ENCODE data around the gene RNF183.

RNF183 gene, protein sequence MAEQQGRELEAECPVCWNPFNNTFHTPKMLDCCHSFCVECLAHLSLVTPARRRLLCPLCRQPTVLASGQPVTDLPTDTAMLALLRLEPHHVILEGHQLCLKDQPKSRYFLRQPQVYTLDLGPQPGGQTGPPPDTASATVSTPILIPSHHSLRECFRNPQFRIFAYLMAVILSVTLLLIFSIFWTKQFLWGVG

DNA sequence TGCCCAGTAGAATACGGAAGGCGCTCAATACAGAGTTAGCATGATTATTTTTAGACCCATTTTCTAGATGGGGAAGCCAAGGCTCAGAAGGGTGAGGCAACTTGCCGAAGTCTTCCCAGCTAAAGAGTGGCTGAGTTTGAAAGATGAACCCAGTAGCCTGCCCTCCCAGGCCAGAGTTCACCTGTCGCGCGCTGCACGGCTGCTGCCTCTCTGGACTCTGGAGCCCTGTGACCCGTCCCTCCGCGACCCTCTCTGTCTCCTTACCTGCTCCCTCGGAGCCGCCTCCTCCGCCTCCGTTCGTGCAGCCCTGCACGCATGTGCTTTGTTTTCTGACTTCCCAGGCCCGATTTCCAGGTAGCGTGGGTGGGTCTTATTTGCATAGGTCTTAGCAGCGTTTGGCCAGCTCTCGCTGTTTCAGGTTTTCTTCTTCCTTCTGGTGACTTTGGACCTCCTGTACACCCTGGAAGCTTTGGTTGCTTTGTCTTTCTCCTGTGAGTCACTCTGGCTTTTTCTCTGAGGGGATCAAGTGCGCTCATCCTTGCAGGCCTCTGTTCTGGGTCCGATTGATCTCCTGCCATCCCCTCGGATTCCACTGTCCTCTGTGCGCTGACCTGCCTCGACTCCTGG, at the start of gene RNF183:
TSS of gene RNF183 (minus strand) at position 585 of the 627 bp plus-strand sequence. CDS start 5,192 bp downstream, outside the sequence.
- no peak for DNase-seq (ENCODE audit: low read depth in 2 of 2)

DNA sequence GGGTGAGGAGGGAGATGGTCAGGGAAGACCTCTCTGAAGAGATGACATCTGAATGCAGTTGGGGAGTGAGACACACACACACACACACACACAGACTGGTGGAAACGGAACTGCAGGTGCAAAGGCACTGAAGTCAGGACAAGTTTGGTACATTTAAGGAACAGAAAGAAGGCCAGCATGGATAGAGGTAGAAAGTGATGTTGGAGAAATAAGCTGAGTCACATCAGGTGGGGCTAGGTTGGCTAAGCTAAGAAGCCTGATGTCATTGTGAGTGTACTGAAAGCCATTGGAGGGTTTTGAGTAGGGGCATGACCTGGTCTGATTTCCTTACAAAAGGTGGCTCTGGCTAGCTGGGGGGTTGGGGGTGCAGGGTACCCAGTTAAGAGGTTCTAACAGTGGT, 49.2 kb upstream of the RNF183 start:
- no peak for DNase-seq (ENCODE audit: low read depth in 2 of 2)

DNA sequence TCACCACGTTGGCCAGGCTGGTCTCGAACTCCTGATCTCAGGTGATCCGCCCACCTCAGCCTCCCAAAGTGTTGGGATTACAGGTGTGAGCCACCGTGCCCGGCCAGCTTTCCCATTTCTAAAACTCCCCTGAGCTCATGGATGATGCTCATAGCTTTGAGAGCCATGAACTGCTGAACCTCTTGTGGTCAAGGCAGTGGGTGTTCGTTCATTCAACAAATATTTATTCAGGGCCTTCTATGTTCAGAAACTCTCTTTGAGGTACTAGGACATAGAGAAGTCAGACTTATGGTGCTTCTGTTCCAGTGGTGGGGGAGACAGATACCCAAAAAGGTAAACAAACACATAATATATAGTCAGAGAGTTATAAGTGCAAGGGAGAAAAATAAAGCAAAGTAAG, 48.8 kb upstream of the RNF183 start:
- no peak for DNase-seq (ENCODE audit: low read depth in 2 of 2)

DNA sequence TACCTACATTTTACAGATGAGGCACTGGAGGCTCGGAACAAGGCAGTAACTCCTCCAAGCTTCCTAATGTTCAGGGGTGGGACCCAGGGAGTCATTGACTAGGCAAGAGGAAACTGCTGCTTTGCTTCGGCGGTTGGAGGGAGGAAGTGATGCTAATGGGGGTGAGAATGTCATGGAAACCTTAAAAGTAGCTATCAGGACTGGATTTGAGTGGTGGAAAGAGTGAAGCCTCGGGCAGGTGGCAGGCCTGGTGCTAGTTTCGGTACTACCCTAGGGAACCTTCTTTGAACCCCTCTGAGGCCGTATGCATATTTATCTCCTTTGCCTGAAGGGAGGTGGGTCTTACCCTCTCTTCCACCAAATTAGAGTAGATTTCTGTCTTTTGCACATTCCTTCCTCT, 47.8 kb upstream of the RNF183 start:
- DNase-seq (ENCODE audit: low read depth in 2 of 2) = peak; percentile 27 to 29

DNA sequence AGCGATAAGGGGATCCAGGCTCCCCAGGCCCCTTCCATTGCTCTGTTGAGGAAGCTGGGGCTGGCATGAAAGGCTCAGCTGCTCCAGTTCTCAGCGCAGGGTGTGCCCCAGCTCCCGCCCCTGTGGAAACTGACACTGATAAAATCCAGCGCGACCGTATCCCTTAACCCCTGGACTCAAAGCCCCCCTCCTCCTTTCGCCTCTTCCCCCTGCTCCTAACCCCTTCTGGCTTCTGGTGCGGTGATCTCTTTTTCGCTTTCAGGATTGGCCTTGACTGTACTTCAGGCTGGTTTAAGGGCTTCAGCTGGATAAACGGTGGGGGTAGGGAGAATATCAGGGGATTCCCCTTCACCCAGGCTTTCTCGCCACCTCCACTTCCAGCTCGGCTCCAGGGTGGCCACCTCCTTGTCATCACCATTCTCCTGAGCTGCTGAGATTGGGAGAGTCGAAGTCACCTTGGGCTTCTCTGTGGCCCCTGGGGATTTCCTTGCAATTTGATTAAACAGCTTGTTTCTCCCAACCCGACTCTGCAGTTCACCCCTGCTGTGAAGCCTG, 47.0 kb upstream of the RNF183 start:
- no peak for DNase-seq (ENCODE audit: low read depth in 2 of 2)

DNA sequence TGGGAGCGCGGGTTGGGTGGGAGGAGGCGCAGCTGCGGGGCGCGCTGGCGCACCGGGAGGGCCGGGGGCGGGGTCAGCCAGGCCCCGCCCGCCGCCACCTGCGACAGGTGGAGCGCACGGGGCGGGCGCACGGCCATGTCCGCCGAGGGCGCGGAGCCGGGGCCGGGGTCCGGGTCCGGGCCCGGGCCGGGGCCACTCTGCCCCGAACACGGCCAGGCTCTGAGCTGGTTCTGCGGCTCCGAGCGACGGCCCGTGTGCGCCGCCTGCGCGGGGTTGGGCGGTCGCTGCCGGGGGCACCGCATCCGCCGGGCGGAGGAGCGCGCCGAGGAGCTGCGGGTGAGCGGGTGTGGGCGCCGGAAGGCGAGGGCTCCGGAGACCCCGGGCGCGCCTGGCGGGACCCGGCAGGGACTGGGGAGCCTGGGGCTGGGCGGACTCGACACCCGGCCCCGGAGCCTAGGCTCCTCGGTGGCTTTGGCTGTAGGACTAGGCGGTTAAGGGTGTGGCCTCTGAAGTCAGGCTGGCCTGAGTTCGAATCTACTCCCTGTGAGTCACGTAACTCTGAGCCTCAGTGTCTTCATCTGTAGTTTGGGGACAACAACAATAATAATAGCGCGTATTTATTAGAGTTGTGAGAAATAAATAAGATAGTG, 46.4 kb upstream of the RNF183 start, which contains the start of gene BSPRY:
TSS of gene BSPRY (plus strand) at position 97 of the 650 bp plus-strand sequence. CDS start at position 136, 39 bp downstream.
- DNase-seq (ENCODE audit: low read depth in 2 of 2) = peak in 1 of 2 donors; percentile 22

DNA sequence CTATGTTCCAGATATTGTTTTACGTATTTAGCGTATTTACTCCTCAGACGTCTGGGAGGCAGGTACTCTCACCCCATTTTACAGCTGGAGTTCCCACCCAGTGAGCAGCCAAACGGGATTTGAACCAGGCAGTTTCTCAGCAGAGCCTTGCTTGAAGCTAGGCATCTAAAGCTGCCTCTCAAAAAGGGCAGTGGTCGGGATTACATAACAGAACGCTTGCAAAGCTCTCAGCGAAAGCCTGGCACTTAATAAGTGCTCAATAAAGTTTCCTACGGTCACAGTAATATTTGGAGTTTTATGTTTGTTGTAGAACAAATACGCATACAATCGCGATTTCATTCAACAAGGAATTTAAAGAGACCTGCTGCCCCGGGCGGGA, 45.9 kb upstream of the RNF183 start:
- no peak for DNase-seq (ENCODE audit: low read depth in 2 of 2)

DNA sequence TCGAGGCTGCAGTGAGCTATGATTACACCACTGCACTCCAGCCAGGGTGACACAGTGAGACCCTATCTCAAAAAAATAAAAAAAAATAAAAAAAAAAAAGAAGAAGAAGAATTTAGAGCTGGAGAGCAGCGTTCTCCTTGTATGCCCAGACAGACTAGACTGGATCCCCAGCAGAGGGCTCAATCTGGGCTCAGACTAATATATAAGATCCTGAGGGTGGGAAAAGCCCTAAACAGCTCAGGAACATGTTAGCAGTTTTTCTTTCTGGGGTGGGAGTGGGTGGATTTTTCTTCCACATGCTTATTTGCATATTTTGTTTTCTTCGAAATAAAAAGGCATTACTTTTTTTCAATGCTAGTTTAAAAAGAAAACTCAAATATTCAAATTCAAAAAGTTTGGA, 45.3 kb upstream of the RNF183 start:
- no peak for DNase-seq (ENCODE audit: low read depth in 2 of 2)

DNA sequence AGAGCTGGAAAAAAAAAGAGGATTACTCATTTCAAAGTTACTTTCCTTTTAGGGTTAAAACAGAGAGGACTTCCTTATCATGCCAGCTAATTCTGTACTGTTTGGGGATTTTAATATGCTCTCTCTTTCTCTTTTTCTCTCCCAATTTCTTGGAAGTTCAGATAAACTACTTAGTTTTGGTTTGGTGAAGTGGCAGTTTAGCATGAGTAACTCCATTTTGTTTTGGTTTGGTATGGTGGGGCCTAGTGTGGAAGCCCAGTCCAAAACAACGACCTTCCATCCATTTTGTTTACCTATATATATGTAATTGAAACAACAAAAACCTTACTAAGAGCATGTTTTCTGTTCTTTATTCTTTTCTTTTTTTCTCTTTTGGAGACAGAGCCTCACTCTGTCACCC, 42.5 kb upstream of the RNF183 start:
- DNase-seq (ENCODE audit: low read depth in 2 of 2) = no peak

DNA sequence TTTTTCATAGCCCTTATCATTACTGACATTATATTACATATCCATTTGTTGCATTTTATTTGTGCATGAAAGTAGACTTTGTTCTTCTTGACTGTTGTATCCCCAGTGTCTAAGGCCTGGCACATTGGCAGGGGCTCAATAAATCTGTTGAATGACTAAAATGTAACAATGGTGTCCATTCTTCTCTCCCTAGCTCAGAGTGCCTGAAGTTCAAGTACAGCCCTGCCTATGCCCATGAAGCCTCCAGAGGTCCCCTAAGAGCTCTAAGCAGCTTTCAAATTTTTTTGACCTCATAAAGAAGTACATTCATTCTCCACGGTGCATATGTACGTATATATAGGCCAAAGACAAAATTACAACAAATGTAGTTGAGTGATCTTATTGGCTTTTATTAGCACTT, 42.0 kb upstream of the RNF183 start:
- DNase-seq (ENCODE audit: low read depth in 2 of 2) = no peak

DNA sequence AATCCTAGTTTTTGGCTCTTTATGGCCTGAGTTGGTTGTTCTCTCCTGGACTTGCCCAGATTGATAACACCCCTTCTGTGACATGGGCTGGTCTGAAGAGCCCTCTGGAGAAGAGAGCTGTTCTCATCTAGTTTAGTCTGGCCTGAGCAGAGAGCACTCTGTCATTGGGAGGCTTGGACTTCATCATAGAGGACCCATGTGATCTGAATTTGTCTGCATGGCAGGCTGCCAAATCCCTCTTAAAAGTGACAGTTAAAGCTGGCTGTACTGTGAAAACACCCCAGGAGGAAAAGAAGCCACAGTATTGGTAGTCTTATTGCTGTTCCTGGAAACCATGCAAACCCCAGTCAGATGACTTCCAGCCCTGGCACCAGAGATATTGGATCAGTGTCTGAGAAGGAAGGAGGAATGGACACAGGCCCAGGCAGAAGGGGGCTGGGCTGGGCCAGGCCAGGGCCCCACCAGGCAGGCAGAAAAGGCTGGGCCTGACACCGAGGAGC, 40.6 kb upstream of the RNF183 start:
- no peak for DNase-seq (ENCODE audit: low read depth in 2 of 2)

DNA sequence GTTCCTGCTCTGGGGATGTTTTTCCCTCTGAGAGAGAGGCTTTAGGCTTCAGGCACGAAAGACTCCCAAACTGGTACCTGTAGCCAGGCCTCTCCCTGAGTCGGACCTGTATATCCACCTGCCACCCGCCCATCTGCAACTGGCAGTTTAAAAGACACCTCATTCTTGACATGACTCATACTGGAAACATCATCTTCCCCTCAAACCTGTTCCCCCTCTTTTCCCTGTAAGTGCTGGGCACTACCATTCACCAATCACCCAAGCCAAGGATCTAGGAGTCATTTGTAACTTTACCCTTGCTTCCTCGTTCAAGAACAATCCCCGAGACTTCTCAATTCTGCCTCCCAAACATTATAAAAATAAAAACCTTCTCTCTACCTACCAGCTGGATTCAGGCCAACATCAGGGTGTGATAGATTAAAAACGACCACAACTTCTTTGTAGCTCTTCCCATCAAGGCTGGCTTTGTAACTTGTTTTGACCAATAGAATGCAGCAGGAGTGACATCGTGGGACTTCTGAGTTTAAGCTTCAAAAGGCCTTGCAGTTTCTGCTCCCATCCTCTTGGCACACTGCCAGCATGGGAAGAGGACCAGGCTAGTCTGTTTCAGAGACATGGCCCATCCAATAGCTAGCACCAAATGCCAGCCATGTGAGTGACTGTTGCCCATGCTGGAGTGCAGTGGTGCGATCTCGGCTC, 38.7 kb upstream of the RNF183 start:
- DNase-seq (ENCODE audit: low read depth in 2 of 2) = no peak

DNA sequence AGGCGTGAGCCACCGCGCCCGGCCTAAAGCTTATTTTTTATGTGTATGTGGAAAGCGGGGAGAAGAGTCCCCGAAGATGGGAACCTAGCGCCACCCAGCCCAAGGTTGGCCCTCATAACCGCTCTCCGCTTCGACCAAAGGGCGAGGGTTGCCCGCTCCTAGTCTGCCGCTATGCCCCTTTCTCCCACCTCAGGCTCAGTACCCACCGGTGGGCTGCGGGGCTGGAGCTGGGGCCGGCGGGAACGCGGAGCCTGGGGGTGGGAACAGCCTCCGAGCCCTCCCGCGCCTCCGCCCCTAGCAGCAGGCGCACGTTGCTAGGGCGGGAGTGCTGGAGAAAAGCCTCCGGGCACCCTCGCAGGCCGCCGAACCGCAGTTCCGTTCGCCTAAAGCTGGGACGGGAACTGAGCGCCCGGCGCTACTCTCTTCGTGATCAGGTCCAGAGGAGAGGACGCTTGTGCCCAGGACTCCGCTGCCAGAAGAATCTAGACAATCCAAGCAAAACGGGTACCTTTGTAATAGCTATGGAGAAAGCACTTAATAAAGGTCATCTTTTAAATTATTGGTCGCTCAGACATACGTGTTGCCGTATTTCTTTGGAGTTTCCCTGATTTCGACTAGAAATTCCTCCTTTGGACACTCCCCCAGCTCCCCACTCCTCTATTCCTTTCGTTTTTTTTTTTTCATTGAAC, 37.0 kb upstream of the RNF183 start, which contains the start of gene WDR31:
TSS of gene WDR31 (minus strand) at position 265 of the 689 bp plus-strand sequence. CDS start 8,253 bp downstream, outside the sequence.
- DNase-seq (ENCODE audit: low read depth in 2 of 2) = peak; percentile 66 to 76

DNA sequence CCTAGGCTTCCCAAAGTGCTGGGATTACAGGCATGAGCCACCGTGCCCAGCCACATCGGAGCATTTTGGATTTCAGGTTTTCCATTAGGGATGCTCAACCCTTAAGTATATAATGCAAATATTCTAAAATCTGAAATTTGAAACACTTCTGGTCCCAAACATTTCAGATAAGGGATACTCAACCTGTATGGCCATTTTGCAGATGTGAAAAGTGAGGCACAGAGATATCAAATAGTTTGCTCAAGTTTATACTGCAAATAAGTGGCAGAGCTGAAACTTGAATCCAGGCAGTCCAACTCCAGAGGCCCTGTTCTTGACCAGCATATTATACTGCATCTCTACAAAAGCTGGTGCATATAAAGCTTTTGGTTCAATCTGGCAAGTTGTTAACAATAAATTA, 34.5 kb upstream of the RNF183 start:
- DNase-seq (ENCODE audit: low read depth in 2 of 2) = no peak

DNA sequence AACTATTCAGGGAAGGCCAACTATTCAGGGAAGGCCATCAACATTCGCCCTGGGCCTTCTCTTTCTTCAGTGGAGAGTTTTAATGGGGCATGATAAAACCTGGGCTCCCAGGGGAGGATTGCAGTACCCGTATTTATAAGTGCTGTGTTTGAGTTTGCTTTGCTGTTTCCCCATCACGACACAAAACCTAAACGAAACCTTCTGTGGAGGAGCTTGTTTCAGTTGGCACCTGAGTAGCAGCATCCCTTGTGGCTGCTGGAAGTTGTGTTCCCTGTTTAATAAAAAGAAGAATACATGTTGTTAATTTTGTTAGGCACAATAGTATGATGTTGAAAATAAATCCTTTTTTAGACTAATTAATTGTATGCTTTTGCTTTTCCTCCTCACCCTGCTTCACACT, 28.6 kb upstream of the RNF183 start:
- DNase-seq (ENCODE audit: low read depth in 2 of 2) = no peak

DNA sequence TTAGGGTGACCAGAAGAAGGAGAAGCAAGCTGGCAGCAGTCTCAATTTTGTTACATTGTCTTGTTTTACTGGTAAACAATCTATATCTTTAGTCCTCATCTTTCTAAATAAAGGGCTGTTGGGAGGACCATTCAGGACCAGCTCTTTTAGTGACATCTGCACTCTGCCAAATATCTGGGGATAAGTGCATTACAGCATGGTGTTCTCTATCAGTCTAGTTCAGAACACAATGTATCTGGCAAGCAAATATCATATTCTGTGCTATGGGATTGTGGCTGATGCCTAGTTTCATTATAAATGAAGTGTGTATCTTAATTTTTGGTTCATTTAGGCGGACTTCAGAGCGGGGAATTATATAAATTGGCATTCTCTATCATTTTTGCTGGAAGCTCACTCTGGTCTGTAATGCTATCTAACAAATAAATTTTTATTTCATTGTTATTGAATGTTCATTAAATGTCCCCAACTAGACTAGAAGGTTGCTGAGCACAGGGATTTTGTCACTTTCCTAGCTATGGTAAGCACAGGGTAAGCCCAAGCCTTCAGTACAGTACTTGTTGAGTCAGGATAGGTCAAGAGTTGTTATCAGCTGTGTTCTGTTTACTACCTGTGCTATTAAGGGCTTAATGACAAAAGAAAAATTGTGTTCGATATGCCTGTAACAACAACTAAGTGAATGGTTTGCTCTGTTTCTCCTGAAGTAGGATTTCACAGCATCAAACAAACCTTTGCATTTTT, 25.0 kb upstream of the RNF183 start:
- no peak for DNase-seq (ENCODE audit: low read depth in 2 of 2)

DNA sequence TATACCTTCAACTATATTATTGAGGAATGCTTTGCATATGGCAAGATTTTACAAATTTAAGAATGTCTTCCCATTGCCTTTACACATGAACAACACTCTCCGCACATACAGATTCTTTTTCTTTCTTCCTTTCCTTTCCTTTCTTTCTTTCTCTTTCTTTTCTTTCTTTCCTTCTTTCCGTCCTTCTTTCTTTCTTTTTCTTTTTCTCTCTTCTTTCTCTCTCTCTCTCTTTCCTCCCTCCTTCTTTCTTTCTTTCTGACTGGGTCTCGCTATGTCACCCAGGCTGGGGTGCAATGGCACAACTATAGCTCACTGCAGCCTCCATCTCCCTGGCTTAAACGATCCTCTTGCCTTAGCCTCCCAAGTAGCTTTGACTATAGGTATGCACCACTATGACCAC, 23.1 kb upstream of the RNF183 start:
- no peak for DNase-seq (ENCODE audit: low read depth in 2 of 2)

DNA sequence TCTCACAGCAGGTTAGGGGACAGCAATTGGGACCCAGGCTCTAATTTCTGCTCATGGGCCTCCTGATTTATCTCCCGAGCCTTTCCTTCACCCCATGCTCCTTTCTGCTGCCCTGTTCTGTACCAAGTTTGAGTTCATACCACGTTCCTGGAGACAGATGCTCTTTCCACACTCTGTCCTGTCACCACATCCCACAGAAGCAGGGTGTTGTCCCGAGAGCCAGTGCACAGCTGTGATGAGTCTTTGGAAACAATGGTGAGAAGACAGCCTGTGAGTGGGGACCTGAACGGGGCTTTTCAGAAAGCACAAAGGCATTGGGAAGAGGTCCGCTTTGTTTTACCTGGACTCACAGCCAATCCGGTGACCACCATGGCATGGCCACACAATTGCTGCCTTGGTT, 19.5 kb upstream of the RNF183 start:
- DNase-seq (ENCODE audit: low read depth in 2 of 2) = no peak

DNA sequence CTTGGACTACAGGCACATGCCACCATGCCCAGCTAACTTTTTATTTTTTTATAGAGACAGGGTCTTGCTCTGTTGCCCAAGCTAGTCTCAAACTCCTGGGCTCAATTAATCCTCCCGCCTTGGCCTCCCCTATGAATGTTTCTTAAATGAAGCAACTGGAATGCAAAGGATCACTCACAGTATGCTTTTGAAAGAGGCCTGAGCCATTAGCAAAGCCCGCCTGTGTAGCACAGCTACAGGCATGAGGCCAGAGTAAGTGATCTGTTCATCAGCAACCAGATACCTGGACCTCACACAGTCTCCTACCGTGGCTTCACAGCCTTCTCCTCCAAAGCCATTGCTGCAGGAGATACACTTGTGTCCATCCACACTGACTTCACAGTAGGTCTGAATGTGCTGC, 16.9 kb upstream of the RNF183 start:
- DNase-seq (ENCODE audit: low read depth in 2 of 2) = no peak

DNA sequence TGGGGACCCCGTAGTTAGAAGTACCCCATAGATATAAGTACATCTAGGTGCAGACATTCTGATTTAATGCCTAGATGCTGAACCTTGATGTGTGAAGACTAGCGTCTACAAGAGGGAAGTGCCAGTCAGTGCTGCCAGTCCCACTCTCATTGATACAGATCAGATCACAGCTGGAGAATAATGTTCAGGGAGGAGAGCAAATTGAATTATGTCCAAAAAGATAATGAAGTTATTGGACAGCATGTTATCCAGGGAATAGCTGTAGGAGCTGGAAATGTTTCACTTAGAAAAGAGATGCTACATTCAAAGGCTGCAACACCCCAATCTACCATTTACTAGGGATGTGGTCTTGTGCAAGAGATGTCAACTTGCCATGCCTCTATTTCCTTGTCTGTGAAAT, 15.9 kb upstream of the RNF183 start:
- no peak for DNase-seq (ENCODE audit: low read depth in 2 of 2)

DNA sequence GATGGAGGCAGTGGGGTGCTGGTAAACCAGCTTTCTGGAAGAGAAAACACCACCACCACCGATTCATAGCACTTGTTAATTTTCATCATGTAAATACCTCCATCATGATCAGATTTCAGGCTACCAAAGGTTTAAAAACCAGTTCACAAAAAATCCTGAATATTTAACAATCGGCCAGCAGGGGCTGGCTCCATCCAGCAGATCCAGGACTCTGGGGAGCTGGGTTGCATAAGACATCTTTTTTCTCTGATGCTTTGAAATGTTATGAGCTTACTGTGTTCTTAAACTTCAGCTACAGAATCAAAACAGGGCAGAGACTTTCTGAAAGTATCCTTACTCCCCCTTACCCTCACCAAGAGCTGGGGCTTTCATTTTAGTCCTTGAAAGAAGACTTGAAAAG, 14.6 kb upstream of the RNF183 start:
- DNase-seq (ENCODE audit: low read depth in 2 of 2) = no peak
